Stimulated activated CD4-positive, alpha-beta T cell treated with anti-CD3 and anti-CD28 coated beads, Interleukin-4, amount 100 ng/mL, for 1 hour (primary cell): Measurements from ENCODE around the gene CROCC2.
"Not testable (repeated sequence)": the region's sequence is repeated elsewhere in the genome, so short reads cannot be mapped to it uniquely, and the experiment has no call there.

Source experiments
- DNase-seq: peaks from one replicate; pipeline ENCODE4 v3.0.0-alpha.2; 2020

CROCC2 gene

DNA sequence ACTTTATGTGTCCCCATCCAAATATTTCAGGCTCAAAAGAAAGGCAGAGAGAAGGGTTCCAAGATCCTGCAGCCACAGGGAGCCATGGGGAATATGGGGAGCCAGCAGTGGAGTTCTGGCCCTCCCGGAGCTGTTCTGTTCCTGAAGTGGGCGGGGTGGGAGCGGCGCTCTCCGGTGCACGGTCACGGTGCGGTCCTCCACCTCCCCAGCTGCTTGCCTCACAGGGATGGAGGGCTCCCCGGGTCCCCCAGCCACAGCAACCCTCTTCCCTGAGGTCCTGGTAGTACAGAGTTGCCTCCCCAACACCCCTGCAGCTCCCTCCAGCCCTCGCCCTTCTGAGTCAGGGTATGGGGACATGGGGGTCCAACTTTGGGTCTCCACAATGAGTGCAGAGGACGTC, 66.1 kb downstream of the CROCC2 start:
- DNase-seq: no peak

DNA sequence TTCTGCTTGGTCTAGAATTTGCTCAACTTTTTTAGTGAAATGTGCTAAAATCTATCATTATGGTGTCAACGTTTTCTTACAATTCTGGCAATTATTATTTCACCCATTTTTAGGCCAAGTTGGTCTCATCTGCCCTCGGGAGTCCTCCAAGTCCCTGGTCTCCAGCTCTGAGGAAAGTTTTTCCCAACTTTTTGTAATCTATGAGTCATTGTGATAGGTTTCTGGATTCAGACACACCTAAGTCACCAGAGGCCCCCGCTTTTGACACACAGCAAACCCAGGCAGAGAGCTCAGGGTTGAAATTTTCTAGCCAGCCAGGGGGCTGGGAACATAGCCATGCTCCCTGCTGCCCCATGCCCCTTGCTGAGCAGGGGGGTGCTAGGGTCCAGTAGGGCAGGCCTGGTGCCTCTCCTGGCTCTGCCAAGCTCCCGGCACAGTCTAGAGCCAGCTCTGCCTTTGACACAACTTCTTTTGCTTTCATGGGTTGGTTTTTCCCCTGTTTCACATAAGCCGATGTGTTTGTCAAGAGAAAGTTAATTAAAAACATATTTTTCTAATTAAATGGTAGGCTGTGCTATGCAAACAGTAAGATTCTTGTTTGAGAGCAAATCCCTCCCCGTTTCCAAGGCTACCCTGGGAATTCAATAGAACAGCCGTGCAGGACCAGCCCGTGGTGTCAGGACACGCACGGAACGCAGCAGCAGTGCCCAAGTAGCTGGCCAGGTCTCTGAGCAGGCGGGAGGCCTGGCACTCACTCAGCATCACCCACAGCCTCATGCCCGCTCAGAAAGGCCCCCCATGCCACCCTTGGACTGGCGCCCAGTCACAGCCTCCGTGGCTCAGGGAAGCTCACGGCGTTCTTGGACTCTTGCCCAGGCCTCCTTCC, 66.7 kb downstream of the CROCC2 start:
- no peak for DNase-seq

DNA sequence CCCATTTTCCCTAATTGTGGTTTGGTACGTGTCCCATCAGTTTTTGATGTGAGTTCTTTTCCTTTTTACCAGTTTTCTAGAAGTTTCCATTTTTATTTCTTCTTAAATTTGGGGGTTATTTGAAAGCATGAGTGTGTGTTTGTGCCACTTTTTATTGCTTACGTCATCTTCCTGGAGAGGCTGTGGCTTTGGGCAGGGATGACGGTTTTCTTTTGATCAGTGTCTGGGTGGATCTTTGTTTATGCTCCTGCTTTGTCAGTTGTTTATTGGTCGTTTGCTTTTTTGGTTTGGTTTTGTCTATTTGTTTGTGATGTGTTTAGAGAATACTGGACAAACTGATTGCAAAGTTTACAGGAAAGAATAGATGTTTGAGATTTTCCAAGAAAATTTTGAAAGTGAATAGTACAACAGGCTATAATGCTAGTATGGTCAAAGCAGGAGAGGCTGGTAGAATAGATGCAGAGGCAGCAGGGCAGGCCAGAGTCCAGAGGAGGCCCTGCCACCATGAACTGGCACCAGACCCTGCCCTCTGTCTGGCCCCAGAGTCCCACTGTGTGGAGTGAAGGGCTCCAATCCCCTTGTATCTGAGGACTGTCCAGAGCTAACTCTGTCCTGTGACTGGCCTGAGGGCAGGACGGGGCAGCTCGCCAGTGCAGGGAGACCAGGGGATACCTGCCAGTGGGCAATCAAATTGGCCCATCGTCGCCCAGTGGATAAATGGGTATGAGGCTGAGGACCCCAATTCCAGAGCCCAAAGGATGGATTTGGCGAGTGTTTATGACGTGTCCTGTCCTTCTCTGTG, 68.8 kb downstream of the CROCC2 start:
- DNase-seq: no peak

DNA sequence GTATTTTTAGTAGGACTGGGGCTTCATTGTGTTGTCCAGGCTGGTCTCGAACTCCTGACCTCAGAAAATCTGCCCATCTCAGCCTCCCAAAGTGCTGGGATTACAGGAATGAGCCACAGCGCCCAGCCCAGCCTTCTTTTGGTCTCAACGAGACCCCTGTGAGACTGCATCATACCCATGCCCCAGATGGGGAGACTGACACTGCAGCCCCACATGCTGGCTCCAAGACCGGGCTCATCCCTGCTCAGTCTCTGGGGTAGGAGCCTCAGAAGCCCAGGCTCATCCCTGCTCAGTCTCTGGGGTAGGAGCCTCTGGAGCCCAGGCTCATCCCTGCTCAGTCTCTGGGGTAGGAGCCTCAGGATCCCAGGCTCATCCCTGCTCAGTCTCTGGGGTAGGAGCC, 69.8 kb downstream of the CROCC2 start:
- DNase-seq: not testable (repeated sequence)

DNA sequence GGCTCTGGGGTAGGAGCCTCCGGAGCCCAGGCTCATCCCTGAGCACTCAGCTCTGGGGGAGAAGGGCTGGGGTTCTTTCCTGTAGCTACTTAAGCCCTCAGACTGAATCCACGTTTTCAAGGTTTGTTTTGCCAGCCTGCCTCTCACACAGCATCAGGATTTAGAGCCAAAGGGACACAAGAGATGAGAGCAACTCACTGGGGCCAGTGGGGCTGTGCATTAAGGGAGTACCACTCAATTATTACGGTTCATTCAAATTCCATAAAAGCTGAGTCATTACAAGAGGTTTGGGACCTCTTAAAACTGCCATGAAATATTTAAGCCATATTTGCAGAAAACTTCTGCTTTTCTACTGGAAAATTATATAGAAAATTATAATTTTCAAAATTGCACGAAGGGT, 75.1 kb downstream of the CROCC2 start:
- no peak for DNase-seq

DNA sequence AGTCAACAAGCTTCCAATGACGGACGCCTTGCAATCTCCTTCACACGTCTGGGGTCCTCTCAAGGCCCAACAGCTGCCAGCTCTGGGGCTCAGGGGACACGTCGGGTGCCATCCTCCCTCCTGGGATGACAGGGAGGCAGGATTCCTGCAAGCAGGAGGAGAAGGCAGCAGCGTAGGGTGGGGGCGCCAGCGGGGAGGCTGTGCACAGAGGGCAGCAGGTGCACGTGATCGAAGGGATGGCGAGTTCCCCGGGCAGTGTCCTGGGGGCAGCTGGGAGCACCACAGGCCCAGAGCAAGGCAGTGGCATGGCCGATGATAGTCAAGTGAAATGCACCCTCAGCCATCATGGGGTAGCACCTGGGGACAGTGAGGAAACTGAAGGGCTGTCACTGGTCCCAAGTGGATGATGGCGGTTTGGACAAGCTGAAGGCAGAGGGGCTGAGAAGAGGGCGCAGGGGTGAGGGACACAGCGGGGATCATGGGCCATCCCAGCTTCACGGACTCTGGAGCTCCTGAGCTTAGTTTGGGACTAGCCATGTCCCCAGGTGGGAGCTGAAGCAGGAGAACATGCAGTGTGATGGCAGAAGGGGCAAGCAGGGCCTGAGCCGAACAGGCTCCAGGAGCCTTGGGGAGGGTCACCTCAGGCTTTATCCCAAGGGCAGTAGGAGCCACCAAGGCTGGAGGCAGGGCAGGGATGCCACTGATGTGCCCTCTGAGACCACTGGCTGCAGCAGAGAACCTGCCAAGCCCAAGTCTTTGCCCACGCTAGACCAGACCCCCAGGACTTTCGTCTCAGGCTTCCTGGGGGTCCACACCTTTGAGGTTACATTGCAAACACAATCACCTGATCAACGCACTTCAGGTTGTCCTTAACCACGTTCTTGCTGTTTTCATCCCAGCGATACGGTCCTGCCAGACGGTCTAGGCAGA, 76.0 kb downstream of the CROCC2 start:
- no peak for DNase-seq

DNA sequence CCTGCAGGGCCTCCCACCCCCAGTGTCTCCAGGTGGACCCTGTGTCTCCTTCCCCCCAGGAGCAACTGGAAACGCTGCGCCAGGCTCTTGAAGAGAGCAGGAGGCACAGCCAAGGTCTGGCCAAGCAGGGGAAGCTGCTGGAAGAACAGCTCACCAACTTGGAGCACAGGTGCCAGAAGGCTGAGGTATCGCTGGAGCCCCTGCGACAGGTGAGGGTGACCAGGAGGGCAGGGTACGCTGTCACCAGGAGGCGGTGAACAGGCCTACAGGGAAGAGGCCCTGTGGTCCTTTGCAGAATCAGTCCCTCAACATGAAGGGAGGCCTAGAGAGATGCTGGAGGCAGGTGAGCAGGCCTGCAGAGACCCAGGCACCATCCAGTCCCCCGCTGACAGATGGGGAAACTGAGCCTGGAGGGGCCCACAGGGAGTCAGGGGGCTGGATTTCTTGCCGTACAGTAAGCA, 76.7 kb downstream of the CROCC2 start:
- no peak for DNase-seq

DNA sequence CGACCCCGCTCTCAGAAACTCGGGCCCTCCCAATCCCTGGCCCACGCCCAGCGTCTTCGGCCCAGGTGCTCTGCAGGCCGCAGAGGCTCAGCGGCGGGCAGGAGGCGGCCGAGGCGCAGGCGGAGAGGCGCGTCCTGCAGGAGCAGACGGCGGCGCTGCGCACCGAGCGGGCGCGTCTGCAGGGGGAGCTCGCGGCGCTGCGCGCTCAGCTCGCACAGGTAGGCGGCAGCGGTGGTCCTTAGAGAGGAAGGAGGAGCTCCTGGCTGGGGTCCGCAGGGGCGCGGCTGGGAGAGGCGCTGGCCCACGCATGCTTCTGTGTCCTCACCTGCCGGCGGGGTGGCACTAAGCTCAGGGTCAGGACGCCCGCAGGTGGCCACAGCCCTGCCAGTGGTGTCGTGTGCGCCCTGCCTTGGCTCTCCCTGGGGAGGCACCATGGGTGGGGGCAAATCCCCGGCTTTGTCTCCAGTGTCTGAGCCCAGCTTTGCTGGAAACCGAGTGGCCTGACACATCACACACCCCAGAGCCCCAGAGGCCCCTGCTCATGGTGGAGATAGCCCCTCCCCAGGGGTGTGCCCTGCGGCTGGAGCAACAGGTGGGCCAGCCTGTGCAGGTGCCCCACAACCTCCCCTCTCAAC, 77.3 kb downstream of the CROCC2 start:
- peak; percentile 24 for DNase-seq

DNA sequence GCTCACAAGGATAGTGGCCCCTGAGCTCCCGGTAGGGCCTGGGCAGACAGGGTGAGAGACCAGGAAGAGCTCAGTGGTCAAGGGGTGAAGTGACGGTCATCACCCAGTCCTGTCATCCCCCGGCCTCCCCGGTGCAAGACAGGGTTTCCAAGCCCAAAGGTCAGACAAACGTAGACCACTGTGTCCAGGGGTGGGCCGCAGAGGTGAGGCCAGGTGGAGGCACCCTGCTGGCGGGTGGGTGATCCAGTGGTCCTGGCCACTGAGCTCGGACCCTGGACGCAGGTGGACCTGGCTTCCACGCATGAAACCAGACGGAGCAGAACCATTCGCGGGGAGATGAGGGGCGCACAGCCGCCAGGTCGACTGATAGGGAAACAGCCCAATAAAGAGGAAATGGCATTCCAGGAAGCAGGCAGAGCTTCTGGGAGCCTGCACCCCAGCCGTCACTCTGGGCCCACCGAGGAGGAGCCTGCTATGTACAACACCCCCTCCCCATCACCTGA, 77.9 kb downstream of the CROCC2 start:
- no peak for DNase-seq

DNA sequence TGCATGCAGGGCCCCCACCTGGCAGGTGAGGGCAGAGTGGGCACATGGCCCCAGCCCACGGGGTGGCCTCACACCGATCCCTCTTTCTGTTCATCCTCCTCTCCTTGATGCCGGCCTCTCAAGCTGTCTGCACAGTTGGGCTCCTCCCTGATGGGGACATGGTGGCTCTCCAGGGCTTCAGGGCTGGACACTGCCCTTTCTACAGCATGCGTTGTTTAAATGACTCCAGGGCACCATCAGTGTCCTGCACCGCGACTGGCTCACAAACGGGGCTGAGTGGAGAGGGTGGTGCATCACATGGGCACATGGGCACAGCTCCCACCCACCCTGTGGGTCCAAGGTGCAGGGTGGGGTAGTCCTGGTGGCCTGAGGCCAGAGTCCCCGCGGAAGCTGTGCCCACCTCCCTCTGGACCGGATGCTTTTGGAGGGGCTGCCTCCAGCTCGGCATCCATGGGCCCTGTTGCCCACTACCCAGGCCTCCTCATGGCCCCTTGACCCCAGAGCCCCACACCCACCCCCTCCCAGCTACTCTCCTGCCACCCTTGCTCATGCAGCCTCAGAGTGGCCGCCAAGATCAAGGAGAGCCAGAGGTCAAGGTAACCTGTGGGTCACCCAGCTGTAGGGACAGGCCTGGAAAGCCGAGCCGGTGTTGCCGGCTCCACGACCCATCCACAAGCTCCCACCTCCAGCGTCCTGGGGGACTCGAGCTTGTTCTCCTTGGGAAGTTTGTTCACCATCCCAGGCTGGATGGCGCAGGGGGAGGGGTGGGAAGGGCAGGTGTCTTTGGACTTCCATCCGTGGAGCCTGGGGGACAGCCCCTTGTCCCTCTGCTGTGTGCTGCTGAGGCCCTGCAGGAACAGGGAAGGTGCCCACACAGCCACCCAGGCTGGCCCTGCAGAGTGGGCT, 80.0 kb downstream of the CROCC2 start:
- no peak for DNase-seq

DNA sequence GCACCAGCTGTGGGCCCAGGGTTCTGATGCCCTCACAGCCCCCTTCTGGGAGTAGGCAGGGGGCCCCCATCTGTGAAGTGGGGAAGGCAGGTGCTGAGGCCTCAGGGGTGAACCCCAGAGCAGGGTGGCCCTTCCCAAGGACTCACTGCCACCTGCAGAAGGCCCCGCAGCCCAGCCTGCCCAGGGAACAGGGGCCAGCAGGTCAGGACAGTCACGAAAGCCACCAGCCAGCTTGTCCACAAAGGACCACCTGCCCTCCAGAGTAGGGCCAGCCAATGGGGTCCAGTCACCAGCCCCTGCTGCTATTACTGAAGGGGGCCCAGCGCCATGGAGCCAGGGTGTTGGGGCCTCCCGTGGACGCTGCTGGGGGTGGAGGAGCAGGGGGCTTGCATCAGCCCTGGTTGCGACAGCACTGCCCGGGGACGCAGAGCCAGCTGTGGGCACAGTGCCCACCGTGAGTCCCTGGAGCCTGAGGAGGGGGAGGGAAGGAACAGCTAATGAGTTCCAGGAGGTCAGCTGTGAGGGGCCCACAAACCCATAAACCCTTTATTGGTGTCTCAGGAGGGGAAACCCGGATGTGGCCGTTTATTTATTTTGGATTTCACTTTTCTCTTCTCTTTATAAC, 80.8 kb downstream of the CROCC2 start:
- no peak for DNase-seq

DNA sequence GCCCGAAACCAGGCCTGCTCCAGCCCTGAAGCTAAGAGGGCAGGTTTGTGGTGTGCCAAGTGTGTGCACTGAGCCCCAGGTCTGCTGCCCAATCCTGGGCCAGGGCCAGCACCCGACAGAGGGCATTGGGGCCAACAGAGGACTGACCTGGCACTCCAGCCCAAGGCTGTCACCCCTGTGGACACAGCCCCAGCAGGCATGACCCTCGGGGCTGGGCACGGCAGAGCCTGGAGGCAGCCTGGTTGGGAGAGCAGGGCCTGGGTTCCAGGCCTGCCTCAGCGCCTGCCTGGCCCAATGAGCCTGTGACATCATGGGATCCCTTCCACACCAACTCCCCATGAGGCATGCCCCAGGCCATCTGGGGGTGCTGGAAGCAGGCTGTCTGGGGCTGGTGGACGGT, 81.5 kb downstream of the CROCC2 start:
- DNase-seq: no peak

DNA sequence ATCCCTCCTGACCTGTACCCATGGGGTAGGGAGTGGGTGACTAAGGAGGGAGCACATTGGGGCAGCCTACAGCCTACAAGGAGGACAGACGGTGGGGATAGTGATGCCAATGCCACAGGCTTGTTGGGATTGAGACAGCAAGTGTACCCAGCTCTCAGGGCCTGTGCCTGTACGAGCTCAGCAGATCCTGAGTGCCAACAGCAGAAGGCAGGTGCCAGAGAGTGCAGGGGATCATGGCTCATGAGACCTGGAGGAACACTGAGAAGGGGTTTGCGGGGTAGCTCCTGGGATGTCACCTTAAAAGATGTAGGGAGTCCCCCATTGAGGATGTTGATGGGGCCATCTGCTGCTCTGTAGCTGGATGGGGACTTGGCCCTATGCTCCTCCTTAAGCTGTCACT, 82.0 kb downstream of the CROCC2 start:
- no peak for DNase-seq

DNA sequence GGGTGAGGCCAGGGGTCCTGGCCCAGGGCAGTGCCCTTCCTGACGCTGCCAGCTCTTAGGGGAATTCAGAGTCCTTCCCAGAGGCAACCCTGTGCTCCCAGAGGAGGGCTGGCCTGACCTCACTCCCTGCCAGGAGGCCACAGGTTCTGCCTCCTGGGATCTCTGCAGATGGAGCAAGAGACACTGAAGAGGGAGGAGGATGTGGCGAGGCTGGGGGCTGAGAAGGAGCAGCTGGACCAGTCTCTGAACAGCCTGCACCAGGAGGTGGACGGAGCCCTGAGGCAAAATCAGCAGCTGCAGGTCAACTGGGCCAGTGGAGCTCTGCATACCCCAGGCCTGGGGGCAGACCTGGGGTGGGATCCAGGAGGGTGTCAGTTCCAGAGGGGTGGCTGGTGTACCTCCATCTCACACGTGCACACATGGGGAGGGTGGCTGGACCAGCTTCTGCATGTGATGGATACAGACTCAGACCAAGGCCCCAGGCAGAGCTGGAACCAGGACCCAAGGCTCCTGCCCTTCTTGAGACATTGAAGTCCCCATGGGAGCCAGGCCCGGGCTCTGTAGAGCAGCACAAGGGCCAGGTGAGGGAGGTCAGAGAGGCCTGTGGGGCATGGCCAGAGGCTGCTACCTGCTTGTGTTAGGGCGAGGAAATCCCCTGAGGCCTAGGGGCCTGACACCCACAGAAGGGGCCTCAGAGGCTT, 82.6 kb downstream of the CROCC2 start:
- DNase-seq: no peak

DNA sequence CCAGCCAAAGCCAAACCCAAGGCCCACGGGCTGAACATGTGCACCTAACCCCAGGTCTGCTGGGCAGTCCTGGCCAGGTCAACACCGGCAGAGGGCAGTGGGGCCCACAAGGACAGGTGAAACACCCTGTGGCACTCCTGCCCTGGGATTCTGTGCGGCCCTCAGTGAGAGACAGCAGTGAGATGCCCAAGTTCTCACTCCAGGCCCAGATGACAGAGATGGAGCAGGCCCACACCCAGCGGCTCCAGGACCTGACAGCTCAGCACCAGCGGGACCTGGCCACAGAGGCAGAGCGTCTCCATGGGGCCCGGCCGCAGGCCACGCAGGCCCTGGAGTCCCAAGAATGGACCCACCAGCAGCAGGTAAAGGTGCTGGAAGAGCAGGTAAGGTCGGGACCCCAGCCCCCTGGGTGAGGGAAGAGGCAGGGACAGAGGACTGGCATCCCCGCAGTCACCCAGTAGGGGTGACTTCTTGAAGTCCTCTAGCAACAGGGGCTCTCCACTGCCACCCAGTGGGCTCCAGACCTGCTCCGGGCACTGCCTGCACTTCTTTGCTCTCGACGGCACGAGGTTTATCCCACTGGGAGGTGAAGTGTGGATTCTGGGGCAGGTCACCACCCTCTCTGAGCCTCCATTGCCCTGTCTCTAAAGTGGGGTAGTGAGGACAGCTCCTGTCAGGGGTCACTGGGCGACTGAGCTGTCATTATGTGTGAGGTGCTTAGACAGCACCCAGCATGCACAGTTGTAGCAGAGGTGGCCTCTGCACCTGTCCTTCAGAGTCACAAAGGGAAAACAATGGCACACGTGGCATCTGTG, 83.5 kb downstream of the CROCC2 start:
- DNase-seq: no peak

DNA sequence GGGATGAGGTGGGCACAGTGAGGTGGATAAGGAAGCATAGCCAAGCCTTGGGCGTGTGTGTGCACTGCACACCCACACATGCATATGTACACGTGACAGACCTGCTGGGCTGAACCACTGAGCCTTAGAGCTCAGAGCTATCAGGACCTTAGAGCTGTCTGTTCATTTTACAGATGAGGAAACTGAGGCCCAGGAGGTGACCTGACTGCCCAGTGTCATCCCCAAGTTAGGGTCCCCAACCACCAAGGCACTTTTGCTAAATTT, 84.1 kb downstream of the CROCC2 start:
- DNase-seq: no peak

DNA sequence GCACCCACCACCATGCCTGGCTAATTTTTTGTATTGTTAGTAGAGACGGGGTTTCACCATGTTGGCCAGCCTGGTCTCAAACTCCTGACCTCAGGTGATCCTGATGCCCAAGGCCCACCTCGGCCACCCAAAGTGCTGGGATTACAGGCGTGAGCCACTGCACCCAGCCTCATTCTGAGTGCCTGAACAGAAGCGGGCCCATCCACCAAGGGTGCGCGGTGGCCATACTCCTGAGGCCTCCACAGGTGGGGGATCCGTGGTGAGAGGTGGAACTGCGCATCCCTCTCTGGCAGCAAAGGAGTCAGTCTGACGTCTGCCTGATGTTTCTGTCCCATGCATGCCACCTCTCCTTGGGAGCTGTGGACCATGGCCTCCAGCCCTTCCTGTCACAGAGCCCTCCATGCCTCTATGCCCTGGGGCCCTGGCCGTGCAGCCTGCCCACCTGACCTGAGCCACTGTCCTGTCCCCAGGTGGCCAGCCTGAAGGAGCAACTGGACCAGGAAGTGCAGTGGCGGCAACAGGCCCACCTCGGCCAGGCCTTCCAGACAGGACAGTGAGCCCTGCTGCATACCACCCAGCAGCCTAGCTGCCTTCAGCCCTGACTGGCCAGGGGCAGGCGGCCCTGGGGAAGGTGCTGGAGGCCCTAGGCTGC, 84.7 kb downstream of the CROCC2 start:
- no peak for DNase-seq

DNA sequence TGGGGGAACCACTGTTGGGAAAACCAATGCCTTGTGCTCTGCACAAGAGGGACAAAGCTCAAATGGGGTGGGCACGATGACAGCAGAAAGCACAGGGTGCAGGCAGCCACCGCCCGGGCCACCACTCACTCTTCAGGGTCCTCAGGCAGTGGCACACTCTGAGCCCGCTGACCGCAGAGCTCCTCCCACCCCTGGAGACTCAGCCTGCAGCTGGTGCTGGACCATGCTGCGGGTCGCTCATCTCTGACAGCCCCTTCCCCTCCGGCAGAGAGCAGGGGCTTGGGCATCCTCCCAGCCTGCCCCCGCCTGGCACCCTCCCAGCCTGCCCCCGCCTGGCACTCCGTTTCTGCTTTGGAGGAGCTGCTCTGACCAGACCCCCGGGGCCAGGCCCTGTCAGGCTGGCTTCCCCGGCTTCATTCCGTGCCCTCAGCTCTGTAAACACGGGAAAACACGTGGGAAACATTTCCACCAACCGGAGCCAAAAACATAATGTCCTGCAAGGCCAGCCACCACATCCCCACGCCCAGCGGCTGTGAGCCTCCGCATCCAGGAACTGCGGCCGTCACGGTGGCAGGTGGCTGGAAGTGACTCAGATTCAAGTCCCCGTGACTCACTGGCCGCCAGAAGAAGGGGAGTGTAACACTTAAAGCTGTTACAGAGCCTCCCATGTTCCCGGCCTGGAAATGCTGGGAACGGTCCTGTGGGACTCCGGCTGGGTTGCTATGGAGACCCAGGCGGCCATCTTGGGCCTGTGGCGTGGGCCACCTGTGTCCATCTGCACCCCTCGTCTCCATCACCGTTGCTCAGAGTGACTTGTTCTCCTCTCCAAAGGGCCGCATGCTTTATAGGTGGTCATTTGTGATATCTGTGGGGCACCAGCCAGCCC, 85.5 kb downstream of the CROCC2 start:
- no peak for DNase-seq
